DOHH2 (cell line): ENCODE measurements around the gene TNRC6B.
A peak's percentile ranks its signal among the peaks of the same experiment; 100 is the strongest.

Experiments
- H3F3A ChIP-seq: fragments of 200-600 bp; sonication (generic), shearing (Covaris generic); 2 replicates; pipeline ENCODE4 v1.6.0; 2016; ENCODE audit warnings: antibody characterized with exemption, mild to moderate bottlenecking; ENCODE audit not compliant: control insufficient read depth, insufficient read depth
- H3K27ac ChIP-seq: fragments of 200-600 bp; sonication (generic); 2 replicates; pipeline ENCODE4 v1.5.1; 2014; ENCODE audit warnings: low read depth, mild to moderate bottlenecking, low read length, moderate library complexity
- H3K27me3 ChIP-seq: fragments of 200-600 bp; sonication (generic); 2 replicates; pipeline ENCODE4 v1.6.1; 2014; ENCODE audit warnings: mild to moderate bottlenecking, low read length, mixed read lengths; ENCODE audit not compliant: control insufficient read depth
- H3K36me3 ChIP-seq: fragments of 200-600 bp; sonication (generic); 2 replicates; pipeline ENCODE4 v1.6.1; 2014; ENCODE audit warnings: mild to moderate bottlenecking, low read length, moderate library complexity, mixed read lengths; ENCODE audit not compliant: control insufficient read depth
- H3K4me1 ChIP-seq: fragments of 200-600 bp; sonication (generic); 2 replicates; pipeline ENCODE4 v1.6.1; 2014; ENCODE audit warnings: mild to moderate bottlenecking, low read length, mixed read lengths; ENCODE audit not compliant: control insufficient read depth
- H3K4me2 ChIP-seq: fragments of 200-600 bp; sonication (generic); 2 replicates; pipeline ENCODE4 v1.6.0; 2014; ENCODE audit warnings: mild to moderate bottlenecking, low read length, moderate library complexity
- H3K4me3 ChIP-seq: fragments of 200-600 bp; sonication (generic); 2 replicates; pipeline ENCODE4 v1.5.1; 2014; ENCODE audit warnings: mild to moderate bottlenecking, low read length, mixed read lengths
- H3K79me2 ChIP-seq: fragments of 200-600 bp; sonication (generic); 2 replicates; pipeline ENCODE4 v1.6.1; 2014; ENCODE audit warnings: mild to moderate bottlenecking, low read length, mixed read lengths; ENCODE audit not compliant: control insufficient read depth
- H3K9me2 ChIP-seq: fragments of 200-600 bp; sonication (generic); replicated peaks from 2 replicates; pipeline ENCODE4 v1.6.1; 2014; ENCODE audit warnings: mild to moderate bottlenecking, low read length, mixed read lengths; ENCODE audit not compliant: control insufficient read depth
- H3K9me3 ChIP-seq: fragments of 200-600 bp; sonication (generic); 2 replicates; pipeline ENCODE4 v1.6.1; 2014; ENCODE audit warnings: antibody characterized with exemption, low read length, mixed read lengths; ENCODE audit not compliant: control insufficient read depth, insufficient read depth
- H4K20me1 ChIP-seq: fragments of 200-600 bp; sonication (generic); 2 replicates; pipeline ENCODE4 v1.6.0; 2014; ENCODE audit warnings: low read depth, mild to moderate bottlenecking, antibody characterized with exemption, low read length, moderate library complexity; ENCODE audit not compliant: control insufficient read depth, insufficient read depth
- EZH2phosphoT487 ChIP-seq: fragments of 200-600 bp; sonication (generic); IDR thresholded peaks from 2 replicates; pipeline ENCODE4 v1.6.1; 2017; ENCODE audit warnings: borderline replicate concordance, mild to moderate bottlenecking, antibody characterized with exemption, low read length, moderate library complexity, mixed read lengths
- TF ChIP-seq, protein P1 (sequence below): fragments of 200-600 bp; sonication (generic); IDR thresholded peaks from one replicate; pipeline ENCODE4 v1.5.1; 2014; ENCODE audit warnings: antibody characterized with exemption, mild to moderate bottlenecking, low read depth, low read length; ENCODE audit not compliant: poor library complexity, severe bottlenecking

TNRC6B gene

DNA sequence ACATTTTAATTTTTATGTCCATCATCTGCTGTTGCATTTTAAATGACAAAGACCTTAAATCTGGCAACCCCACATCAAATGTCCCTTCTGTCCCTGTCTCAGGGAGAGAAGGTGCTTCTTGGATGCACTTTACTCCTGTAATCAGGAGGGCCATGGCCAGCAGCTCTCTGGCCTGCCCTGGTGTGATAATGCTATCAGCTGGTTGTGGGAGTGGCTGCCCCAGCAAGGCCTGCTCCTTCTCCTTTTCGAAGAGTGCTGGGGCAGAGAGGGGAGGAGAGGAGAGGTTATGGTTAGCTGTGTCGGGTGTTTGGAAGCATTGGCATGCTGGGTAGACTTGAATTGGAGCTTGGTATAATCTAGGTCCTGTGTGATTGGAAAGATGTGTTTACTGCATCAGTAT, 12.8 kb downstream of the TNRC6B start:
- Histone ChIP-seq H3K27ac (no peak overlapping the region), H3K9me2 (no peaks in the 10 kb centered on the region), H3K9me3 (no peaks in the 10 kb centered on the region), H3K36me3 (no peaks in the 10 kb centered on the region), H3K4me2 (no peak overlapping the region), H3K4me1 (peaks cover 24% of the 10 kb centered on the region), H4K20me1 (peaks cover 20% of the 10 kb centered on the region), H3K79me2 (peaks cover 96% of the 10 kb centered on the region), H3F3A (no peaks in the 10 kb centered on the region), H3K4me3 (no peak overlapping the region), H3K27me3 (no peaks in the 10 kb centered on the region)
- TF ChIP-seq EZH2phosphoT487: no peak
- TF ChIP-seq, protein P1, sequence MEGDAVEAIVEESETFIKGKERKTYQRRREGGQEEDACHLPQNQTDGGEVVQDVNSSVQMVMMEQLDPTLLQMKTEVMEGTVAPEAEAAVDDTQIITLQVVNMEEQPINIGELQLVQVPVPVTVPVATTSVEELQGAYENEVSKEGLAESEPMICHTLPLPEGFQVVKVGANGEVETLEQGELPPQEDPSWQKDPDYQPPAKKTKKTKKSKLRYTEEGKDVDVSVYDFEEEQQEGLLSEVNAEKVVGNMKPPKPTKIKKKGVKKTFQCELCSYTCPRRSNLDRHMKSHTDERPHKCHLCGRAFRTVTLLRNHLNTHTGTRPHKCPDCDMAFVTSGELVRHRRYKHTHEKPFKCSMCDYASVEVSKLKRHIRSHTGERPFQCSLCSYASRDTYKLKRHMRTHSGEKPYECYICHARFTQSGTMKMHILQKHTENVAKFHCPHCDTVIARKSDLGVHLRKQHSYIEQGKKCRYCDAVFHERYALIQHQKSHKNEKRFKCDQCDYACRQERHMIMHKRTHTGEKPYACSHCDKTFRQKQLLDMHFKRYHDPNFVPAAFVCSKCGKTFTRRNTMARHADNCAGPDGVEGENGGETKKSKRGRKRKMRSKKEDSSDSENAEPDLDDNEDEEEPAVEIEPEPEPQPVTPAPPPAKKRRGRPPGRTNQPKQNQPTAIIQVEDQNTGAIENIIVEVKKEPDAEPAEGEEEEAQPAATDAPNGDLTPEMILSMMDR: no peak

DNA sequence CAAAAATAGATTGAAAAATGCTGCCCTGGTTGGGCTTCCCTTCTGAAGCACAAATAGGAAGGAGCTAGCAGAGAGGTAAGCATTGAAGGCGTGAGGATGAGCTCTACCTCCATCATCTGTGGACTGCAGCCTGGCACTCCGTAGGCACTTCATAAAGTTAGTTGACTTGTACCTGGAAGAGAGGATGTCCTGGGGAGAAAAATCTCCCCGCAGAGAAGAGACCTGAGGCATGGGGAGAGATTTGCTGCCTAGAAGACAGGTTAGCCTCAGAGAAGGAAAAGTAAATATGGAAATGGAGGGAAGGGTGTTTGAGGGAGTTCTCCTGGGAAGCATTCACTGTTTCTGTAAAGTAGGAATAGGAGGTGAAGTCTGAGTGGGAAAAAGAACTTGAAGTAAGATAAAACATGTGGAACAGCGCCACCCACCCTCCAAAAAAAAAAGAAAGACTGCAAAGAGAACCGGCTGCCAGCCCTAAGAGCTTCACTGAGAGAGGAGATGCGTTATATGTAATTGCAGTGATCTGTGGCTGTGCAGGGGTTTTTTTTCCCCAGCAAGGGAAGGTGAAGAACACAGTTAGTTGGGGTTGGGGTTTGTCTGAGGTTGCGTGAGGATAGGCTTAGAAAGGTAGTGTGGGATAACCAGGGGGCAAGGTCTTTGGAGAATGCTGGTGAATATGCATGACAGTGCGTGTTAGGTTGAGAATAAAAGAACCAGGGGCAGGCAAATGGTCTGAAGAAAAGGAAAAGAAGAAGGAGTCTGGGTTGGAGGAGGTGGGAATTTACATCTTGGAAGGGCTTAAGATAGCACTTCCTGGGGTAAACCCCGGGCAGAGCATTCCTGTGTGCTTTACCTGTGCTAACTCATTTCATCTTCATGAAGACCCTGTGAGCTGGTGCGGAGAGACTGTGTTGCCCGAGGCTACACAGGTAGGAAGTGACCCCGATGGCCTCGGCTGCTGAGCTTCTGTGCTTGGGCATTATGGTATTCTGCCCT, 16.0 kb downstream of the TNRC6B start:
- Histone ChIP-seq H3K79me2 (peaks cover 98% of the 10 kb centered on the region), H3K9me2 (no peaks in the 10 kb centered on the region), H4K20me1 (peaks cover 25% of the 10 kb centered on the region), H3K4me2 (peak overlapping the region; percentile 16; the same call in 1 of the 2 replicates), H3K4me3 (no peak overlapping the region), H3K36me3 (no peaks in the 10 kb centered on the region), H3F3A (no peaks in the 10 kb centered on the region), H3K27ac (no peak overlapping the region; the same call in 1 of the 2 replicates), H3K9me3 (no peaks in the 10 kb centered on the region), H3K4me1 (peaks cover 50% of the 10 kb centered on the region), H3K27me3 (no peaks in the 10 kb centered on the region)
- TF ChIP-seq, protein P1: peak; percentile 66
- no peak for TF ChIP-seq EZH2phosphoT487

GRCh38 chr22:40194656-40195055, 16.9 kb downstream of the TNRC6B start:
- Histone ChIP-seq H3K79me2 (peaks cover 98% of the 10 kb centered on the region), H3F3A (no peaks in the 10 kb centered on the region), H3K4me2 (no peak overlapping the region), H3K27me3 (no peaks in the 10 kb centered on the region), H3K36me3 (no peaks in the 10 kb centered on the region), H3K4me3 (no peak overlapping the region), H4K20me1 (peaks cover 19% of the 10 kb centered on the region), H3K27ac (no peak overlapping the region), H3K9me3 (no peaks in the 10 kb centered on the region), H3K9me2 (no peaks in the 10 kb centered on the region), H3K4me1 (peaks cover 59% of the 10 kb centered on the region)
- TF ChIP-seq, protein P1: no peak
- no peak for TF ChIP-seq EZH2phosphoT487
